Vagina (tissue), 2 donors: ENCODE results near the gene LAMB1. TPM values are rescaled to one million over a fixed set of nuclear protein-coding genes. Genes with fewer than 3 reads are reported as not detected.

Source experiments
- DNase-seq, 2 donors: peaks; one replicate each; pipeline ENCODE4 v3.0.0-alpha.2; 2017; ENCODE audit errors: extremely low spot score in 2 of 2
- H3K27ac ChIP-seq: fragments of 200-600 bp; sonication (generic); one replicate; pipeline ENCODE4 v1.5.1; 2019
- H3K27me3 ChIP-seq: fragments of 200-600 bp; sonication (generic); one replicate; pipeline ENCODE4 v1.5.1; 2019
- H3K36me3 ChIP-seq, 2 donors: fragments of 200-600 bp; sonication (generic); one replicate each; pipeline ENCODE4 v1.5.1; 2017 to 2019
- H3K4me1 ChIP-seq: fragments of 200-600 bp; sonication (generic); one replicate; pipeline ENCODE4 v1.5.1; 2019
- H3K4me3 ChIP-seq, 2 donors: fragments of 200-600 bp; sonication (generic); 1 replicate in 1 of 2; 2 replicates in 1 of 2; pipeline ENCODE4 v1.5.1; 2016 to 2019
- H3K9me3 ChIP-seq: fragments of 200-600 bp; sonication (generic); one replicate; pipeline ENCODE4 v1.5.1; 2019
- CTCF ChIP-seq, 3 experiments: fragments of 450-650 bp in 2 of 3; fragments of 200-600 bp in 1 of 3; sonication (generic) in 1 of 3; IDR thresholded peaks; one replicate each; pipeline ENCODE4 v1.5.1; 2017 to 2019; ENCODE audit warnings: antibody characterized with exemption in 3 of 3, mild to moderate bottlenecking in 2 of 3, moderate library complexity in 2 of 3
- POLR2A ChIP-seq, 2 donors: fragments of 450-650 bp; IDR thresholded peaks; one replicate each; pipeline ENCODE4 v1.6.1; 2017; ENCODE audit warnings: antibody characterized with exemption in 2 of 2, mild to moderate bottlenecking in 2 of 2, moderate library complexity in 2 of 2
- POLR2AphosphoS5 ChIP-seq, 2 donors: sonication (generic); formaldehyde crosslinking; IDR thresholded peaks; one replicate each; pipeline ENCODE4 v1.9.0; 2017; ENCODE audit warnings: antibody characterized with exemption in 2 of 2, mild to moderate bottlenecking in 2 of 2, low read depth in 1 of 2; ENCODE audit not compliant: insufficient read depth in 1 of 2
- intact Hi-C: fragments of 100-400 bp; cut with DNase I; formaldehyde crosslinking; loops from one replicate; pipeline ENCODE4 v1.15.1; 2023
- total RNA-seq: library from RNA; depleted of rRNA; stranded (reverse); fragments of >200 nt; gene quantifications from one replicate; pipeline ENCODE4 v1.2.3, GENCODE V29; 2016

LAMB1 gene
- total RNA-seq, 1 donor from 2014 or later, result 152 TPM

- no peaks in the 10 kb centered on the region for H3K36me3 ChIP-seq
- no peaks in the 10 kb centered on the region for H3K4me1 ChIP-seq
- intact Hi-C loops, result no loop called here
- DNase-seq, result no peak
- TF ChIP-seq POLR2AphosphoS5 (IDR thresholded peaks at IDR 0.05; ENCODE audit: insufficient read depth in 1 of 2, low read depth in 1 of 2), result no peak
- no peak for TF ChIP-seq POLR2A (IDR thresholded peaks at IDR 0.05)
- TF ChIP-seq CTCF (IDR thresholded peaks at IDR 0.05), result no peak
- no peak overlapping the region for H3K27ac ChIP-seq
- H3K4me3 ChIP-seq, result no peak overlapping the region
- no peaks in the 10 kb centered on the region for H3K27me3 ChIP-seq
- no peaks in the 10 kb centered on the region for H3K9me3 ChIP-seq
Observed at GRCh38 chr7:108010377-108010776, 7.4 kb upstream of the LAMB1 start.

- Histone ChIP-seq H3K4me3 (no peak overlapping the region), H3K27me3 (no peaks in the 10 kb centered on the region), H3K4me1 (no peaks in the 10 kb centered on the region), H3K27ac (no peak overlapping the region), H3K36me3 (no peaks in the 10 kb centered on the region), H3K9me3 (no peaks in the 10 kb centered on the region)
- intact Hi-C loops, result loop anchor here (10.0 kb wide), 1 partner anchor 65 kb away; no protein-coding TSS in a partner anchor
- DNase-seq, result no peak
- no peak for TF ChIP-seq POLR2AphosphoS5 (IDR thresholded peaks at IDR 0.05; ENCODE audit: insufficient read depth in 1 of 2, low read depth in 1 of 2)
- no peak for TF ChIP-seq CTCF (IDR thresholded peaks at IDR 0.05)
- no peak for TF ChIP-seq POLR2A (IDR thresholded peaks at IDR 0.05)
Observed at GRCh38 chr7:108009873-108010272, 6.9 kb upstream of the LAMB1 start.

DNA sequence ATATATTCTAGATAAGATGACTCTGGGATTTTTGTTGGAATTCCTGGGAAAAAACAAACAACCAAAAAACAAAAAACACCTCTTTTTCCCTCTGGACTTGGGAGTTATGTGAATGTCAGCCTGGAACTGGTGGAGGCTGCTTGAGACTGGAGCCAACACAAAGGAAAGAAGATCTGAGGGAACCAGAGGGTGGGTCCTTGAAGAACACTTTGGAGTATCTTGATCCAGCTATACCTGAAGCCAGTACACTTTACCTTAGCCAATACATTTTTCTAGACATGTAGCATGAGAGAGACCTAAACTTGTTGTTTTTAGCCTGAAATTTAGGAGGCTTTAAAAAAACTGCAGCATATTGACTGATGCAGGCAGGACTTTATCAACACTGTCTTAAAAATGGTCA lies 5.9 kb upstream of the LAMB1 start:
- Histone ChIP-seq H3K4me3 (no peak overlapping the region), H3K27ac (no peak overlapping the region), H3K4me1 (peaks cover 6% of the 10 kb centered on the region), H3K36me3 (no peaks in the 10 kb centered on the region), H3K9me3 (no peaks in the 10 kb centered on the region), H3K27me3 (no peaks in the 10 kb centered on the region)
- no peak for TF ChIP-seq CTCF (IDR thresholded peaks at IDR 0.05)
- intact Hi-C loops, result loop anchor here (10.0 kb wide), 1 partner anchor 64 kb away; no protein-coding TSS in a partner anchor
- no peak for DNase-seq

DNA sequence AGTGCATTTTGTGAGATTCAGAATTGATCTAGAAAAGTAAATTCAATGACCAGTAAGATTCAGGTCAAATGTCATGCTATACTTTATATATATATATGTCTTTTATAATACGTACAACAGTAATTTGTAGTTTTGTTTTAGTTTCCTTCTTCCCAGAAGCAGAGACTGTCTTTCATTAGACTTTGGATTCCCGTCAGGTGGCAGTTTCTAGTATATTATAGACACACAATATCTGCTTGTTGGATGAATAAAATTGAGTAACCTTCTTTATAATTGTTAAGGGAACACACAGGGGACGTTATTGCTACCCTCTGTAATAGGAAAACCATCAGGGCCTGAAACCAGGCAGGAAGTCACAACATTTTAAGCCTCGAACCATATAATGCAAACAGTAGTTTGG lies 5.3 kb upstream of the LAMB1 start:
- peaks cover 9% of the 10 kb centered on the region for H3K4me1 ChIP-seq
- no peaks in the 10 kb centered on the region for H3K27me3 ChIP-seq
- intact Hi-C loops, result loop anchor here (10.0 kb wide), 1 partner anchor 63 kb away; no protein-coding TSS in a partner anchor
- H3K36me3 ChIP-seq, result no peaks in the 10 kb centered on the region
- no peak overlapping the region for H3K27ac ChIP-seq
- H3K9me3 ChIP-seq, result no peaks in the 10 kb centered on the region
- DNase-seq, result no peak
- no peak overlapping the region for H3K4me3 ChIP-seq
- TF ChIP-seq CTCF (IDR thresholded peaks at IDR 0.05) (no peak), POLR2A (IDR thresholded peaks at IDR 0.05) (no peak), POLR2AphosphoS5 (IDR thresholded peaks at IDR 0.05; ENCODE audit: insufficient read depth in 1 of 2, low read depth in 1 of 2) (no peak)

GRCh38 chr7:108007762-108008161 lies 4.8 kb upstream of the LAMB1 start:
- H3K9me3 ChIP-seq, result no peaks in the 10 kb centered on the region
- intact Hi-C loops, result loop anchor here (10.0 kb wide), 1 partner anchor 63 kb away; no protein-coding TSS in a partner anchor
- H3K36me3 ChIP-seq, result no peaks in the 10 kb centered on the region
- no peak overlapping the region for H3K27ac ChIP-seq
- no peak for DNase-seq
- H3K27me3 ChIP-seq, result no peaks in the 10 kb centered on the region
- no peak for TF ChIP-seq POLR2AphosphoS5 (IDR thresholded peaks at IDR 0.05; ENCODE audit: insufficient read depth in 1 of 2, low read depth in 1 of 2)
- no peak for TF ChIP-seq POLR2A (IDR thresholded peaks at IDR 0.05)
- no peak for TF ChIP-seq CTCF (IDR thresholded peaks at IDR 0.05)
- H3K4me1 ChIP-seq, result peaks cover 10% of the 10 kb centered on the region
- no peak overlapping the region for H3K4me3 ChIP-seq
